RWPE2 (cell line): ENCODE data around the gene TRIO.

Source experiments
- ATAC-seq: fragments of 200-7000 bp; cut with Tn5 transposase; 3 replicates; pipeline ENCODE4 v1.9.1; 2021; ENCODE audit warnings: low read depth
- DNase-seq: peaks from one replicate; pipeline ENCODE4 v3.0.0-alpha.2; 2020; ENCODE audit warnings: low spot score
- H3K27ac ChIP-seq: fragments of 450-650 bp; 2 replicates; pipeline ENCODE4 v1.5.1; 2017; ENCODE audit warnings: mild to moderate bottlenecking; ENCODE audit not compliant: poor library complexity, severe bottlenecking
- H3K27me3 ChIP-seq: fragments of 250-450 bp; sonication (Bioruptor Pico); 2 replicates; pipeline ENCODE4 v1.5.1; 2021; ENCODE audit warnings: mild to moderate bottlenecking, moderate library complexity; ENCODE audit not compliant: insufficient read depth, poor library complexity, severe bottlenecking
- H3K36me3 ChIP-seq: fragments of 250-450 bp; sonication (Bioruptor Pico); 2 replicates; pipeline ENCODE4 v1.5.1; 2020; ENCODE audit warnings: low read depth, mild to moderate bottlenecking, moderate library complexity
- H3K4me1 ChIP-seq: fragments of 250-450 bp; sonication (Bioruptor Pico); 2 replicates; pipeline ENCODE4 v1.5.1; 2021; ENCODE audit warnings: mild to moderate bottlenecking, moderate library complexity; ENCODE audit not compliant: insufficient read depth, poor library complexity, severe bottlenecking
- H3K4me3 ChIP-seq: fragments of 250-450 bp; sonication (Bioruptor Pico); 2 replicates; pipeline ENCODE4 v1.5.1; 2021; ENCODE audit warnings: mild to moderate bottlenecking, moderate library complexity; ENCODE audit not compliant: severe bottlenecking
- H3K9me3 ChIP-seq: fragments of 250-450 bp; sonication (Bioruptor Pico); 2 replicates; pipeline ENCODE4 v1.5.1; 2021; ENCODE audit warnings: mild to moderate bottlenecking, moderate library complexity; ENCODE audit not compliant: severe bottlenecking
- CTCF ChIP-seq: fragments of 450-650 bp; IDR thresholded peaks from one replicate; pipeline ENCODE4 v1.5.1; 2017; ENCODE audit warnings: mild to moderate bottlenecking, moderate library complexity; ENCODE audit not compliant: poor library complexity, severe bottlenecking

Gene TRIO

GRCh38 chr5:14148483-14148882 lies 5.3 kb downstream of the TRIO start:
- ATAC-seq (no peak), DNase-seq (no peak)
- peaks cover 46% of the 10 kb centered on the region for H3K4me1 ChIP-seq
- no peaks in the 10 kb centered on the region for H3K9me3 ChIP-seq
- no peak for TF ChIP-seq CTCF
- no peak overlapping the region for H3K4me3 ChIP-seq
- H3K27me3 ChIP-seq: no peaks in the 10 kb centered on the region
- H3K36me3 ChIP-seq: peaks cover 13% of the 10 kb centered on the region
- no peak overlapping the region for H3K27ac ChIP-seq

GRCh38 chr5:14148890-14149671 lies 5.9 kb downstream of the TRIO start:
- H3K4me1 ChIP-seq: peaks cover 52% of the 10 kb centered on the region
- ATAC-seq: no peak

GRCh38 chr5:14149672-14150274 lies 6.6 kb downstream of the TRIO start:
- Histone ChIP-seq H3K4me1 (peaks cover 59% of the 10 kb centered on the region), H3K36me3 (peaks cover 13% of the 10 kb centered on the region), H3K4me3 (no peak overlapping the region), H3K9me3 (no peaks in the 10 kb centered on the region), H3K27ac (peak overlapping the region; percentile 5), H3K27me3 (no peaks in the 10 kb centered on the region)
- no peak for TF ChIP-seq CTCF
- no peak for ATAC-seq
- DNase-seq: no peak

More at GRCh38 chr5:14148890-14149671, 5.9 kb downstream of the TRIO start:
- Histone ChIP-seq H3K36me3 (peaks cover 13% of the 10 kb centered on the region), H3K27ac (peak overlapping the region; percentile 5), H3K27me3 (no peaks in the 10 kb centered on the region), H3K9me3 (no peaks in the 10 kb centered on the region), H3K4me3 (no peak overlapping the region)
- TF ChIP-seq CTCF: no peak
- no peak for DNase-seq

DNA sequence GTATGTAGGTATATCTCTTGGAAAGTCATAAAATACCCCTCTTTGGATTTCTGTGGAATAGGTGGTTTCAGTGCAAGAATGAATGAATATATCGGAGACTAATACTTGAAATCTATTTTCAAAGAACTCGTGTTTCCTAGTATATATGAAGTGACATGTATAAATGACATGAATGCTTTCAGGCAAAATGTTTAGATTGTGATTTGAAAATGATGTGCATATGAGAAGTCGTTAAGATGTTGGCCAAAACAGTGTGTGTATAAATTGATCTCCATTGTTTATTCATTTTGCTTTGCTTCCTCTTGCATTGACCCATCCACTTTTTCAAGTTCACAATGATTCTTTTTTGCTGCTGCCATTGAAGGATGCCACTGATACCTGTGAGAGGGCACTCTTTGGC lies 8.3 kb downstream of the TRIO start:
- no peak for TF ChIP-seq CTCF
- Histone ChIP-seq H3K27me3 (no peaks in the 10 kb centered on the region), H3K4me1 (peaks cover 65% of the 10 kb centered on the region), H3K4me3 (no peak overlapping the region), H3K36me3 (peaks cover 17% of the 10 kb centered on the region), H3K27ac (no peak overlapping the region), H3K9me3 (no peaks in the 10 kb centered on the region)
- DNase-seq (no peak), ATAC-seq (no peak)
